HK-2 (cell line): ENCODE measurements around the gene PTK7.

ENCODE experiments used
- DNase-seq: peaks from one replicate; pipeline ENCODE4 v3.0.0-alpha.2; 2018; ENCODE audit not compliant: unreplicated experiment

PTK7 gene

DNA sequence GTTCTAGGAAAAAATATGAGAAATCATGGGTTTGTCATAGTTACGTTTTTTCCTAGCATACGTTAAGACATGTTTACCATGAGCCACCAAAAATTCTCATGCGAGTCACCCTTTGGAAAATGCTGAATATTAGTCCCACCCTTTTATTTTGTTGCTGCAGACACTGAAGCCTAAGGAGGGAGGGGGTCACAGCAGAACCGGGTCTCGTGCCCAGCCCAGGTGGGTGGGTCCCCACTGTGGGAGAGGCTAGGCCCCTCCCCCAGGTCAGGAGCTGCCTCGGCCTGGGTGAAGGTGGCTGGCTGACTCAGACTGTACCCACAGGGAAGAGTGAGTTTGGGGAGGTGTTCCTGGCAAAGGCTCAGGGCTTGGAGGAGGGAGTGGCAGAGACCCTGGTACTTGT lies 68.8 kb downstream of the PTK7 start:
- DNase-seq = no peak

GRCh38 chr6:43146261-43146660 lies 70.1 kb downstream of the PTK7 start:
- no peak for DNase-seq

GRCh38 chr6:43146709-43147688 lies 70.9 kb downstream of the PTK7 start:
- DNase-seq = no peak

DNA sequence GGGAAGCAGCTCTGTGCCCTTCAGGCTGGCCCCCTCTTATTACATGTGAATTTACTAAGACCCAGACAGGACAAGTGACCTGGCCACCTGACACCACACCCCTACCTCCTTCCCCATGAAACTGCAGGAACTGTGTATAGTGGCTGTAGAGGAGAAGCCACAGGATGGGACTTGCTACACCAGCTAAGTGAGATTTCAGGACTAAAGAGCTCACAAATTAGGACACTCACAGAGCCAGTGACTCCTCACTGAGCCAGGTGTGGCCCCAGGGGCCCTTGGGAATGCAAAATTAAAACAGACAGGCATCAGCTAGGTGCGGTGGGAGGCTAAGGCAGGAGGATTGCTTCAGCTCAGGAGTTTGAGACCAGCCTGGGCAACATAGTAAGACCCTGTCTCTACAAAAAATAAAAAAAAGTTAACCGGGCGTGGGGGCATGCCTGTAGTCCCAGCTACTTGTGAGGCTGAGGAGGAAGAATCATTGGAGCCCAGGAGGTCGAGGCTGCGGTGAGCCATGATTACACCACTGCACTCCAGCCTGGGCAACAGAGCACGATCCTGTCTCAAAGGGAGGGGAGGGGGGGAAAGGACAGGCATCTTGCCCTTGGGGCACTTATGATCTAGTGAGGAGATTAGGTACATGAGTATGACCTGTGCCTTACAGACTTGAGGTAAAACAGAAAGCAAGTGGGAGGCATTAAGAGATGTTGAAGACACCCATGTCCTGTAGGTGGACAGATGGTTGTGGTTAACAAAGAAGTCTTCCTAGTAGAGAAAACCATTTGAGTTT lies 71.8 kb downstream of the PTK7 start:
- no peak for DNase-seq

- no peak for DNase-seq
Measured at GRCh38 chr6:43149265-43149664, 73.2 kb downstream of the PTK7 start.

DNA sequence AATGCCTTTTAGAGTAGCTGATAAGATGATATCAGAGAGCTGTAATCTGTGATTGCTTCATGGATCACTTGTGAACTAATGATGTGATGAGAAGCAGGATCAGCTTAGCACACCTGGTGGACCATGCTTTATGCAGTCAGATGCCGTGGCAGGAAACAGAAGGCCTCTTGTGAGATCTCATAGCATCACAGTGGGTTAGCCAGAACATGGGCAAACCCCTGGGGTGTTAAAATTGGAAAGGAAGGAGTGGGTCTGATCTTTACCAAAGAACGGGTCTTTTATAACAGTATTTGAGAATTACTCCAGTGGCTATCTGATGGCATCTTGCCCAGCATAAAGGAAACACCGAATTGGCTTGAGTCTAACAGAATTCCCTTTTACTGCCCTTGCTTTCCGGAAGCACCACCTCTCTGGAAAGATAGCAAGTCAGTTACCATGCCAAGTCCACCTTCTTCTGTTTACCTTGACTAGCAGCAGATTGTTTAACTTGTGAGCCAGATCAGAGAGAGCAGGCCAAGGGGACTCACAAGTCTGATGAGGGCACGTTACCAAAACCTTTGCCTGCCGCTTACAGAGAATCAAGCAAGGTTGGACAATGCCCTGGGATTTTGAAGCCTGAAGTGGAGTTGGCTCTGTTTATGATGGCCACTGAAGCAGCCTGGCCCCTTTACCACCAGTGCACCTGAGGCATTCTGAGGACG lies 74.1 kb downstream of the PTK7 start:
- no peak for DNase-seq

DNA sequence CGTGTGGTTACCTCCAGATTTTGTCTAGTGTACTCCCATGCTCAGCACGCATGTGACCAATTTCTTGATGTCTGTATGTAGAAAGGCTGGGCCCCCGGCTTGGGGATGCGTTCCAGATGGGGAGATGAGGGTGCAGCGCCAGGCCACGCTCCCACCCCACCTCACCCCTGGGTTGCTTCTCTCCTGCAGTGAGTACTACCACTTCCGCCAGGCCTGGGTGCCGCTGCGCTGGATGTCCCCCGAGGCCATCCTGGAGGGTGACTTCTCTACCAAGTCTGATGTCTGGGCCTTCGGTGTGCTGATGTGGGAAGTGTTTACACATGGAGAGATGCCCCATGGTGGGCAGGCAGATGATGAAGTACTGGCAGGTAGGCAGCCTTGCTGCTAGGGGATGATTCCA lies 83.5 kb downstream of the PTK7 start:
- no peak for DNase-seq

DNA sequence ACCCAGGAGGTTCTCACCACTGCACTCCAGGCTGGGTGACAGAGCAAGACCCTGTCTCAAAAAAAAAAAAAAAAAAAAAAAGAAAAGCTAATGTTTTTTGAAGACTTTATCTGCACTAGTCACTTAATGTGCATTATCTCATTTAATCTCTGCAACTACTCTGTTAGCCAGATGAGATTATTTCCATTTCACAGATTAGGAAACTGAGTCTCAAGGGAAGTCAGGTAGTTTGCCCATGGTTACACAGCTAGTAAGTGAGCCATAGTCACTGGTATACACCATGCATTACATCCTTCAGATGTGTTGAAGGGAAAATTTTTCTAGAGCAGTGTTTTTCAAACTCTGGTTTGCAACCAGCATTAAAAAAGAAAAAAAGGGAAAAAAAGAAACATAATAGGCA lies 87.8 kb downstream of the PTK7 start:
- DNase-seq = no peak

DNA sequence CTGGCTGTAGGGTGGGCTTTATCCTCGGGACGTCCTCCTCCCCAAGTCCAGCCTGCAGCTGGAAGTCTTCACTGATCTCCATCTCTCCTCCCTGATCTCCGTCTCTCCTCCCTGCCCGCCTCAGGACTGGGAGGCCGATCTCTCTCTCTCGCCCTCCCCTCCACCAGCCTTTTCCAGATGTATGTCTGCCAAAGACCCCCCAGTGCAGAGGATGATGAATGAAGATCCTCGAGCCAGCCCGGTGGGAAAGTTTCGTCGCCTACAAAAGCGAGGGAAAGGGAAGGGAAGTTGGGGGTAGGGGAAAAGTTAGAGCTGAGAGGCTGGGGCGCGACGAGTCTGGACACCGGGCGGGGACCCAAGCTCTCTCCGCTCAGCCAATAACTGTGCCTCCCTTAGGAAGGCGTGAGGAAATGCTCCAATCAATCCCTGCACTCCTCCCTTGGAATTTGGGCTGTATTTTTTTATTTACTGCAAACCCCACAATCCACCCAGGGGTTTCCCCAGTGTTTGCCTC lies 94.4 kb downstream of the PTK7 start:
- no peak for DNase-seq

GRCh38 chr6:43170931-43171706 lies 95.0 kb downstream of the PTK7 start, which contains the start of gene SRF:
Gene SRF (plus strand): TSS chr6:43171269. CDS start chr6:43171657, 388 bp downstream.
- peak; percentile 99 for DNase-seq

DNA sequence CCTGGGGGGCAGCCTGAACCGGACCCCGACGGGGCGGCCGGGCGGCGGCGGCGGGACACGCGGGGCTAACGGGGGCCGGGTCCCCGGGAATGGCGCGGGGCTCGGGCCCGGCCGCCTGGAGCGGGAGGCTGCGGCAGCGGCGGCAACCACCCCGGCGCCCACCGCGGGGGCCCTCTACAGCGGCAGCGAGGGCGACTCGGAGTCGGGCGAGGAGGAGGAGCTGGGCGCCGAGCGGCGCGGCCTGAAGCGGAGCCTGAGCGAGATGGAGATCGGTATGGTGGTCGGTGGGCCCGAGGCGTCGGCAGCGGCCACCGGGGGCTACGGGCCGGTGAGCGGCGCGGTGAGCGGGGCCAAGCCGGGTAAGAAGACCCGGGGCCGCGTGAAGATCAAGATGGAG lies 95.6 kb downstream of the PTK7 start:
- peak; percentile 41 for DNase-seq

DNA sequence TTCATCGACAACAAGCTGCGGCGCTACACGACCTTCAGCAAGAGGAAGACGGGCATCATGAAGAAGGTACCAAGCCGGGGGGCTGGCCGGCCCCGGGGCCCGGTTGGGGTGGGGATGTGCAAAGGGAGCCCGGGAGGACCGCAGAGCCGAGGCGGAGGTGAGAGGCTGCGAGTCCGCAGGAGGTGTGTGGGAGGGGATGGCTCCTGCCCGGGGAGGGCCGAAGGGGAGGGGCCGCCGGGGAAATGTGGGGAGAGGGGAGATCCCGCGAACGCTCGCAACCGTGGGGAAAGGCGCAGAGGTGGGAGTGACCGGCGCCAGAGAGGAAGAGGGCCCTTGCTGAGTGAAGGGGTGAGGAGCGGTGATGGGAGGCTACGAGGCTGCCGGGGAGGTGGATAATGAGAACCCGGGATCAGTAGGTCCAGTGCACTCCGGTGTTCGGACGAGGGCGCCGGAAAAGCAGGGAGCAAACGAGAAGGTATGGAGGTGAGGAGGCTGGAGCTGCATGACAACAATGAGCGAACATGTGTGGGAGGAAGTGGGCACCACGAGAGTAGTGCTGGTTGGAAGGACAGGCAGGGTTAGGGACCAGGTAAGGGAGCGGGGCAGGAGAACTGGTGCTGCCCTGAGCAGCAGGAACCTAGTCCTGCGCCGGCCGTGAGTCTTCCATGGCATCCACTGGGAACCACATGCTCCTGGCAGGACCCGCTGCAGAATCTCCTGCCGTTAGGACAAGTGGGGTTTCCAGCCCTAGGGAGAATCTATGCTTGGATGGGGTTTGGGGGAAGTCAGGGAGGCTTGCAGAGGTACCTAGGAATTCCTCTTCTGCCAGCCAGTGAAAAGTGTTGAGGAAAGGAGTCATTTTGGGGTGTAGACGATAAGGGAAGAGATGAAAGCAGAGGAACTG lies 96.2 kb downstream of the PTK7 start:
- peak; percentile 68 for DNase-seq

- DNase-seq = no peak
Measured at GRCh38 chr6:43173591-43174262, 97.6 kb downstream of the PTK7 start.

DNA sequence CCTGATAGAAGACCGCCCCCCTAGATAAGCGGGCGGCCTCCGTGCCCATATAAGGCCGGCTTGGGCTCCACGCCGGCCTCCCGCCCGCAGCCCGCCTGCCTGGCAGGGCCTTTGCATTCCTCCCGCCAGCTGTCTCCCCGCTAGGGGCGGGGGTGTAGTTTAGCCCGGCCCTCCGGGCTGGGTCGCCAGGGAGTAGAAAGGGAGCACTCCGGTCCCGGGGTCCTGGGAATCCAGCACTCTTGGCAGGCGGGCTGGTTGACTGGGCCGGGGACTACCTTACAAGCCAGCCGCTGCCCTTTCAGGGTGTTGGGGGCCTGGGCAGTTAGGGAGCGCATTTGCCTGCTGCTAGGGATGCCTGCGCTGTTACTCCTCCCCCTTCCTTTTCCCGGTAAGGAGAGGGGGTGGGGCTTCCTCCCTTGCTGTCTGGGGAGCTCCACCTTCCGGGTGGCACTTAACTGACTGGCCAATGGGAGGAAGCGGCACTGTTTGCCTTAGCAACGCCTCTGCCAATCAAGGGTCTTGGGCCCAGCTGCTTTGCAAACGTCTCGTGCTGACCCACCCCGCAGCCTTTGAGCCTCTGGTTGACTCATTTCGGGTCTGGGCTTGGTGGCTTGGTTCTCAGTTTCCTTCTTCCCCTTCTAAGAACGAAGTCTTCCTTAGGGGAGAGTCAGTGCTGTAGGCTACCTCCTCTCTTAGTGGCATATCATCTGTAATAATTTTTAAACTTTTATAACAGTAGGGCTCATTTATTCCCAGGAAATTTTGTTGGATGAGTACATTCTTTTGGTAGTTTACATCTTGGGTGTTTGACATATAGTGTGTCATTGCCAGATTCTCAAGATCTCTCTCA lies 98.4 kb downstream of the PTK7 start:
- peak; percentile 95 for DNase-seq

DNA sequence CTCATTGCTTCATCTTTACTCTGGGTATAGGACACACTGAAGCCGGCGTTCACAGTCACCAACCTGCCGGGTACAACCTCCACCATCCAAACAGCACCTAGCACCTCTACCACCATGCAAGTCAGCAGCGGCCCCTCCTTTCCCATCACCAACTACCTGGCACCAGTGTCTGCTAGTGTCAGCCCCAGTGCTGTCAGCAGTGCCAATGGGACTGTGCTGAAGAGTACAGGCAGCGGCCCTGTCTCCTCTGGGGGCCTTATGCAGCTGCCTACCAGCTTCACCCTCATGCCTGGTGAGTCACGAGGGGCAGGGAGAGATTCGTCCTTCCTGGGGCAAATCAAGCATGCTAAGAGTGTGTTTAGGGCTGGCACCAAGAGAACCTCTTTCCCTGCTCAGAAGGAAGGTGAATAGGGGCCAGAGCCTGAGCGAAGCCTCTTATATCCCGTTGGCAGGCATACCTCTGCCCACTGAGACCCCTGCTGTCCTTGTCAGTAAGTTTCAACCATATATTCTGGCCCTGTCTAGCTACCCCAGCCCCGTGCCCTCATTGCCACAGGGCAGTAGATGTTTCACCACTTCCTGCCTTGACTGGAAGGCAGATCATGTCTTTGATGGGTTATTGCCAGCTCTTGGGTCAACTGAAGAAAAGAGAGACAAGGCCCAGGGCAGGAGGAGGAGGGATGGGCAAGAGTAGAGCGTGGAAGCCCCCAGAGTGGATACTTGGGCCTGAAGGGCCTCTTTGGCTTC lies 99.7 kb downstream of the PTK7 start:
- DNase-seq = no peak

- no peak for DNase-seq
Measured at GRCh38 chr6:43176423-43176786, 100.3 kb downstream of the PTK7 start.

GRCh38 chr6:43178150-43178549 lies 102.0 kb downstream of the PTK7 start:
- no peak for DNase-seq
